GM10266 (cell line): Measurements from ENCODE around the gene ESR1.

Experiments used
- DNase-seq: peaks from one replicate; pipeline ENCODE4 v3.0.0; 2012; ENCODE audit errors: extremely low spot score
- TF ChIP-seq, protein P1 (sequence below): IDR thresholded peaks from 2 replicates; pipeline ENCODE4 v1.5.1; 2012; ENCODE audit warnings: mild to moderate bottlenecking, low read depth; ENCODE audit not compliant: control insufficient read depth, insufficient read depth; ENCODE audit errors: missing control alignments

Gene ESR1

DNA sequence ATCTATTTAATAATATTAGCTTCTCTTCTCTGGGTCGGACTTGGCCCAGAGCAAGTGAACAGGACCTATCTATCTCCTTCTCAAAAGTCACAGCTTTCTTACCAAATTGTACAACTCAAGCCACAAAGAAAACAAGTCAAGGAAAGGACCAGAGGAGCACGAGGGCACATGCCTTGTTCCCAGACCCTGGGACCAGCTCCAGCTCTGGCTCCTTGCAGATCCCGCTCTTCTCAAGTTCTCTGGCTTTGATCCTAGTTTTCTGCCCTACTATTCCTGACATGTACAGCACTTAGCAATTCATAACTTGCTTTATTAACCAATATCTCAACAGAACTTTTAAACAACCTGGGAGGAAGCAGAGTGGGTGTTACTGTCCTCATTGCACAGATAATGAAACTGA, 185.9 kb downstream of the ESR1 start:
- TF ChIP-seq, protein P1, sequence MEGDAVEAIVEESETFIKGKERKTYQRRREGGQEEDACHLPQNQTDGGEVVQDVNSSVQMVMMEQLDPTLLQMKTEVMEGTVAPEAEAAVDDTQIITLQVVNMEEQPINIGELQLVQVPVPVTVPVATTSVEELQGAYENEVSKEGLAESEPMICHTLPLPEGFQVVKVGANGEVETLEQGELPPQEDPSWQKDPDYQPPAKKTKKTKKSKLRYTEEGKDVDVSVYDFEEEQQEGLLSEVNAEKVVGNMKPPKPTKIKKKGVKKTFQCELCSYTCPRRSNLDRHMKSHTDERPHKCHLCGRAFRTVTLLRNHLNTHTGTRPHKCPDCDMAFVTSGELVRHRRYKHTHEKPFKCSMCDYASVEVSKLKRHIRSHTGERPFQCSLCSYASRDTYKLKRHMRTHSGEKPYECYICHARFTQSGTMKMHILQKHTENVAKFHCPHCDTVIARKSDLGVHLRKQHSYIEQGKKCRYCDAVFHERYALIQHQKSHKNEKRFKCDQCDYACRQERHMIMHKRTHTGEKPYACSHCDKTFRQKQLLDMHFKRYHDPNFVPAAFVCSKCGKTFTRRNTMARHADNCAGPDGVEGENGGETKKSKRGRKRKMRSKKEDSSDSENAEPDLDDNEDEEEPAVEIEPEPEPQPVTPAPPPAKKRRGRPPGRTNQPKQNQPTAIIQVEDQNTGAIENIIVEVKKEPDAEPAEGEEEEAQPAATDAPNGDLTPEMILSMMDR = no peak

DNA sequence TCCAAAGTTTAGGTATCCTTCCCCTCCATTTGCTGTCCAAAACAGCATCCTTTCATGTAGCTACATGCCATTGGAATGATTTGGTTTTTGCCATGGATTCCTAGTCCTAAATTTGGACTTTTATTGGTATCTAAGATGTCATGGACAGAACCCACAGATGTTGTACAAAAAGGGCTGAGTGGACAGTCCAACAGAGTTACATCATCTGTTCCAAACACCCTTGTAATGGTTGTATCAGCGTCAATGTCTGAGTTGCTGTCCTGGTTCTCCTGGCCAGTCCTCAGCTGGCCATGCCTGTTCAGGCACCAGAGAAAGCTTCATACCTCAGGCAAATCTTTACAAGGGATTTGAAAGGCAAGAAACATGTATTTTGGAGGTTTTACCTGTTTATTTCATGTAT, 191.3 kb downstream of the ESR1 start:
- TF ChIP-seq, protein P1 = no peak
- no peak for DNase-seq

More for the DNA sequence above, 185.9 kb downstream of the ESR1 start:
- DNase-seq = no peak

DNA sequence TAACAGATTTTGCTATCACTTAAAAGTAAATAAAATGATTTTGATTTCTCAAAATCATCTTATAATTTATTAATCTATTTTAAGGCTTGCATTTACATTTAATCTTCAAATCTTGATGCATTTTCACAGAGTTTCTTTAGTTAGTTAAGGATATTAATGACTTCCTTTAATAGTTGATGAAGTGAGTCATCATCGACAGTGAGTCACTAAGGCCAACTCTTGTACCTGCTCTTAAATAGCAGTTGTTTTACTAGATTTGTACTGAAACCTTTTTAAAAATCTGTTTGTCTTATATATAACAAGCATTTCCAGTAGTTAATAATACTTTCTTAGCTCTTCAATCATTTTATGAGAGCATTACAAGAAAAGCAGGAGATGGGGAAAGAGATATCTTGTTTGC, 191.7 kb downstream of the ESR1 start:
- DNase-seq = no peak
- TF ChIP-seq, protein P1 = no peak

DNA sequence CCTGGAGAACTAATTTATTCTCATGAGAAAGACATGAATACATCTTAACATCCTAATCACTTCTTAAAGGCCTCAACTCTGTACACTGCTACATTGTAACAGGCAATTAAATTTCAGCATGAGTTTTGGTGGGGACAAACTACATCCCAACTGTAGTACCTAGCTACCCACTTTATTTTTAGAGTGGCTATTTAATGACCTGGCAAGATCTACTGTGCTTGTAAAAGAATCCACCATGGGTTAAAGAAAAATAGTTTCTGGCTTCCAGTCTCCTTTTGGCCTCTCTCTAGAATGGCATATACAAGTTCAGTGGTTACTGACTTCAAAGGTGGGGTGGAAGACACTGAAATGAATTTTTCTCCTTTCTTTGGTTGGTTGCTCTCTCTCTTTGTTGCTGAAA, 193.9 kb downstream of the ESR1 start:
- no peak for DNase-seq
- TF ChIP-seq, protein P1 = no peak

DNA sequence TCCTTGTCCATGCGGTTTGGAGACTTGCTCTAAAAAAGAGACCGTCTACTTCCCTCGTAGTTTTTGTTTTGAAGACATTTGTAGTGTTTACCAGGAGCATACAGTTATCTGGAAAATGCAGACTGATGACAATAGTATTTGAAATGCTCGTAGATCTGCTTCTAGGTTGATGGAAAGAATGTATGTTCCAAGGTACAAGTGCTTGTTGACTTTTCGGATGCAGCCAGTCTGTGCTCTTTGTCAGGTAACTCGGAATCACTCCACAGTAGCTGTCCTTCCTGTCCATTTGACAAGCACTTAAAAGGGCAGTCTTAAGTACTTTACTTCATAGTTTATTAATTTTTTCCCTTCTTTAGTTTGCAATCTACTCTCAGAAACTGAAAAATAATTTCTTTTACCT, 194.8 kb downstream of the ESR1 start:
- TF ChIP-seq, protein P1 = no peak
- no peak for DNase-seq

DNA sequence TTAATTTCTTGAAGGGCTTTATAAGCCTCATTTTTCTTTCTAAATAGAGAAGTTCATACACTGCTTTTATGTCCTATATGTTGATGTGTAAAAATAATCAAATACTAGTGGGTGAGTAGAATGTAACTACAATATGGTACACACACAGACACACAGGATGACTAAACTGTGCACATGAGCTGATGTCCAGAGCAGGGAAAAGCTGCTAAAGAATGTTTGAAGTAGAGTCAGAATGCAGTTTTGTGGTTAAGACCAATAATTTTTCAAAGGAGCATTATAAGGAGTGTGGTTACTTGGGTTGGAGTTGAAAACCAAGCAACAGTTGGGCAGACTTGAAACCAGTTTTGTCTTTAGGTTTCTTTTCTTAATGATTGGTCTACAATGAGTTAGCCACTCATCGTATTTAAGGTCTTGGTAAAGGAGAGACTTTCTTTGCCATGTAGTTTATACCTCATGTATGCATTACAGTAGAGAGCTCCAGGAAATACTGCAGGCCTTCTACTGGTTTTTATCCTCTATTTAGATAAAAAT, 196.6 kb downstream of the ESR1 start:
- DNase-seq = no peak
- TF ChIP-seq, protein P1 = no peak

DNA sequence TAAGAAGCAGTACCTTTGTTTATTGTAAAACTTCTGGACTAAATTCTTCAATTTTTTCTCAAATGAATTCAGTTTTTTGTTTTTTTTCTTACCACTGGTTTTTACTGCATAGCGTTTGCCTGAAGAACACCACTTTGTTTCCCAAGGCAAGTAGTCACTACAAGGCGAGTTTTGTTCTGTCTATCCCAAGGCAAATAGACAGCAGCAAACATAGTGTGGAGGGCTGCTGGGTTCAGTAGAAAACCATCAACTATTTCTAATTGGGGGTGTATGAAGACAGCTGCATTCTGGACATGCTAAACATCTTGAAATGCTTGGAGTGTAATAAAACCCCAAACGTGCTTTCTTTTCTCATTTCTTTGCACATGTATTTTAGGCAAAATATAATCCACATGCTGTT, 197.4 kb downstream of the ESR1 start:
- TF ChIP-seq, protein P1 = no peak

More for the DNA sequence above, 197.4 kb downstream of the ESR1 start:
- DNase-seq = no peak
